ENCODE results near the gene HBE1. TPM values are rescaled to one million over a fixed set of nuclear protein-coding genes. Genes with fewer than 3 reads are reported as not detected.
"Not testable (repeated sequence)": the region's sequence is repeated elsewhere in the genome, so short reads cannot be mapped to it uniquely, and the experiment has no call there.

HBE1 gene
- total and polyA plus RNA-seq, 2 experiments from 2014 or later = not detected

DNA sequence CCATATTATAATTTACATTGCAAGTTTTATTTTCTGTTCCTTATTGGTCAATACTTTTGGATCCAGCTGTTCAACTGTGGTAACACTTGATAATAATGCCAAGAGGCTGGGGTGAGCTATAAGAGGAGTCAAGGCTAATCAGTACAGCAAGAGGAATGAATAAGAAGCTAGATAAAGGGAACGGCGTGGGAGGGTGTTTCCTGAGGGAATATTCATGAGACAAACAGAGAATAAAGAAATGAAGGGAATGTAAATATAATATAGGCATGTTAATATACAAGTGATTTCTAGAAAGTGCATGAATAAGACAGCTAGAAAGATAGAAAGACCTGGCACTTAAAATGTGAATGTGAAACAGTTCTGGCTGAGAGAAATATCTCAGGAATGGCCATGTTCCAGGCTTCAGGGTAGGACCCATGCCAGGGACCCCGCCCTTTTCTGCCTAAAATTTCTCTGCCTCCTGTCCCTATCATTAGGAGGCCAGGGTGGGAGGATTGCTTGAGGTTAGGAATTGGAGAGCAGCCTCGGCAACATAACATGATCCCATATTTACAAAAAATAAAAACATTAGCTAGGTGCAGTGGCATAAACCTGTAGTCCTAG, 28.1 kb upstream of the HBE1 start (continued):
- TF ChIP-seq, protein P1, sequence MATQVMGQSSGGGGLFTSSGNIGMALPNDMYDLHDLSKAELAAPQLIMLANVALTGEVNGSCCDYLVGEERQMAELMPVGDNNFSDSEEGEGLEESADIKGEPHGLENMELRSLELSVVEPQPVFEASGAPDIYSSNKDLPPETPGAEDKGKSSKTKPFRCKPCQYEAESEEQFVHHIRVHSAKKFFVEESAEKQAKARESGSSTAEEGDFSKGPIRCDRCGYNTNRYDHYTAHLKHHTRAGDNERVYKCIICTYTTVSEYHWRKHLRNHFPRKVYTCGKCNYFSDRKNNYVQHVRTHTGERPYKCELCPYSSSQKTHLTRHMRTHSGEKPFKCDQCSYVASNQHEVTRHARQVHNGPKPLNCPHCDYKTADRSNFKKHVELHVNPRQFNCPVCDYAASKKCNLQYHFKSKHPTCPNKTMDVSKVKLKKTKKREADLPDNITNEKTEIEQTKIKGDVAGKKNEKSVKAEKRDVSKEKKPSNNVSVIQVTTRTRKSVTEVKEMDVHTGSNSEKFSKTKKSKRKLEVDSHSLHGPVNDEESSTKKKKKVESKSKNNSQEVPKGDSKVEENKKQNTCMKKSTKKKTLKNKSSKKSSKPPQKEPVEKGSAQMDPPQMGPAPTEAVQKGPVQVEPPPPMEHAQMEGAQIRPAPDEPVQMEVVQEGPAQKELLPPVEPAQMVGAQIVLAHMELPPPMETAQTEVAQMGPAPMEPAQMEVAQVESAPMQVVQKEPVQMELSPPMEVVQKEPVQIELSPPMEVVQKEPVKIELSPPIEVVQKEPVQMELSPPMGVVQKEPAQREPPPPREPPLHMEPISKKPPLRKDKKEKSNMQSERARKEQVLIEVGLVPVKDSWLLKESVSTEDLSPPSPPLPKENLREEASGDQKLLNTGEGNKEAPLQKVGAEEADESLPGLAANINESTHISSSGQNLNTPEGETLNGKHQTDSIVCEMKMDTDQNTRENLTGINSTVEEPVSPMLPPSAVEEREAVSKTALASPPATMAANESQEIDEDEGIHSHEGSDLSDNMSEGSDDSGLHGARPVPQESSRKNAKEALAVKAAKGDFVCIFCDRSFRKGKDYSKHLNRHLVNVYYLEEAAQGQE (IDR thresholded peaks at IDR 0.05; ENCODE audit: unreplicated experiment) = no peak
- TF ChIP-seq, protein P2, sequence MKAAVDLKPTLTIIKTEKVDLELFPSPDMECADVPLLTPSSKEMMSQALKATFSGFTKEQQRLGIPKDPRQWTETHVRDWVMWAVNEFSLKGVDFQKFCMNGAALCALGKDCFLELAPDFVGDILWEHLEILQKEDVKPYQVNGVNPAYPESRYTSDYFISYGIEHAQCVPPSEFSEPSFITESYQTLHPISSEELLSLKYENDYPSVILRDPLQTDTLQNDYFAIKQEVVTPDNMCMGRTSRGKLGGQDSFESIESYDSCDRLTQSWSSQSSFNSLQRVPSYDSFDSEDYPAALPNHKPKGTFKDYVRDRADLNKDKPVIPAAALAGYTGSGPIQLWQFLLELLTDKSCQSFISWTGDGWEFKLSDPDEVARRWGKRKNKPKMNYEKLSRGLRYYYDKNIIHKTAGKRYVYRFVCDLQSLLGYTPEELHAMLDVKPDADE (IDR thresholded peaks at IDR 0.05) = no peak
- no peak for TF ChIP-seq ZNF331 (CRISPR knock-in tag; IDR thresholded peaks at IDR 0.05; ENCODE audit: low read depth)
- no peak for TF ChIP-seq ZNF114 (CRISPR knock-in tag; IDR thresholded peaks at IDR 0.05)
- TF ChIP-seq JUNB (IDR thresholded peaks at IDR 0.05; ENCODE audit: unreplicated experiment) = no peak

GRCh38 chr11:5294342-5294995, 24.7 kb upstream of the HBE1 start:
- not testable (repeated sequence) for H3K79me2 ChIP-seq (replicated peaks; ENCODE audit: insufficient read depth); H3K27me3 ChIP-seq (ENCODE audit: insufficient read depth); H3K36me3 ChIP-seq (ENCODE audit: insufficient read depth); H4K20me1 ChIP-seq (replicated peaks; ENCODE audit: insufficient read depth); H2AFZ ChIP-seq; H3K27ac Mint-ChIP-seq; H3K9me2 ChIP-seq (ENCODE audit: insufficient read depth); H3K36me3 Mint-ChIP-seq (ENCODE audit: low read depth); H3F3A ChIP-seq (replicated peaks; ENCODE audit: low read depth); H3K9me3 Mint-ChIP-seq; H3K4me3 Mint-ChIP-seq; H3K27ac ChIP-seq (ENCODE audit: low read depth); H3K27me3 Mint-ChIP-seq (ENCODE audit: insufficient read depth, low read depth, poor library complexity); DNase-seq (ENCODE audit: low spot score); H3K4me2 ChIP-seq; ATAC-seq; H3K4me1 ChIP-seq (ENCODE audit: insufficient read depth); H3K4me3 ChIP-seq; H3K4me1 Mint-ChIP-seq
- TF ChIP-seq, protein P3, sequence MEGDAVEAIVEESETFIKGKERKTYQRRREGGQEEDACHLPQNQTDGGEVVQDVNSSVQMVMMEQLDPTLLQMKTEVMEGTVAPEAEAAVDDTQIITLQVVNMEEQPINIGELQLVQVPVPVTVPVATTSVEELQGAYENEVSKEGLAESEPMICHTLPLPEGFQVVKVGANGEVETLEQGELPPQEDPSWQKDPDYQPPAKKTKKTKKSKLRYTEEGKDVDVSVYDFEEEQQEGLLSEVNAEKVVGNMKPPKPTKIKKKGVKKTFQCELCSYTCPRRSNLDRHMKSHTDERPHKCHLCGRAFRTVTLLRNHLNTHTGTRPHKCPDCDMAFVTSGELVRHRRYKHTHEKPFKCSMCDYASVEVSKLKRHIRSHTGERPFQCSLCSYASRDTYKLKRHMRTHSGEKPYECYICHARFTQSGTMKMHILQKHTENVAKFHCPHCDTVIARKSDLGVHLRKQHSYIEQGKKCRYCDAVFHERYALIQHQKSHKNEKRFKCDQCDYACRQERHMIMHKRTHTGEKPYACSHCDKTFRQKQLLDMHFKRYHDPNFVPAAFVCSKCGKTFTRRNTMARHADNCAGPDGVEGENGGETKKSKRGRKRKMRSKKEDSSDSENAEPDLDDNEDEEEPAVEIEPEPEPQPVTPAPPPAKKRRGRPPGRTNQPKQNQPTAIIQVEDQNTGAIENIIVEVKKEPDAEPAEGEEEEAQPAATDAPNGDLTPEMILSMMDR (conservative IDR thresholded peaks at IDR 0.05; ENCODE audit: low read depth in 2 of 2) = peak; percentile 7 to 51; a peak in 2 of 4 replicates
